ENCODE data around the gene PROCA1. TPM values are rescaled to one million over a fixed set of nuclear protein-coding genes. Genes with fewer than 3 reads are reported as not detected.

PROCA1 gene
- total RNA-seq, 1 donor from 2014 or later: 0.21 TPM

- no peak for DNase-seq
Observed at GRCh38 chr17:28707339-28707720, 4.4 kb downstream of the PROCA1 start.

GRCh38 chr17:28706471-28707338, 5.0 kb downstream of the PROCA1 start:
- DNase-seq: no peak

DNA sequence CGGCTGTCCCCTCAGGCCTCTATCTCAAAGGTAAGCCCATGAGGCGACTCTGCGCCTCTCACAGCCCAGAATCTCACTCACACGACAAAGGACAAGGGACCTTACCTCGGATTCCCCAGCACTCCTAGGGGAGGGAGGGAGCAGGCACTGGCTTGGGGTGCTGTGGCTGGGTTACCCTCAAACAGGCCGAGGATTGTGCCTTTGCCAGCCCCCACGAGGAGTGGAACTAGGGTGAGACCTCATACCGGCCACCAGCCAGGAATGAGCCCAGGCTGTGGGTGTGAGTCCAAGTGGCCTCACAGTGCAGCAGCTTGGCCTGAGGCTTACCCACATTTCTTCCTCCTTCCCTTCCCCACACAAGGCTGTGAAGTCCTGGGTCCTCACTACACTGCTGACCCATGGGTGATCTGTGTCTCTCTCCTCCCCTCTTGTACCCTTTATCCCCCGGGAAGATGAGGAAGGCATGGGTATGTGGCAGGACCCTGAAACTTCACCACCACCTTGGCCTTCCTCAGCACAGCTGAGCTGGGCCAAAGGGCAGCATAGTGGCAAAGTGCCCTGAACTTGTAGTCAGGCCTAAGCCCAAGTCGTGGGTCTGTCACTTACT, 5.9 kb downstream of the PROCA1 start:
- DNase-seq: no peak

DNA sequence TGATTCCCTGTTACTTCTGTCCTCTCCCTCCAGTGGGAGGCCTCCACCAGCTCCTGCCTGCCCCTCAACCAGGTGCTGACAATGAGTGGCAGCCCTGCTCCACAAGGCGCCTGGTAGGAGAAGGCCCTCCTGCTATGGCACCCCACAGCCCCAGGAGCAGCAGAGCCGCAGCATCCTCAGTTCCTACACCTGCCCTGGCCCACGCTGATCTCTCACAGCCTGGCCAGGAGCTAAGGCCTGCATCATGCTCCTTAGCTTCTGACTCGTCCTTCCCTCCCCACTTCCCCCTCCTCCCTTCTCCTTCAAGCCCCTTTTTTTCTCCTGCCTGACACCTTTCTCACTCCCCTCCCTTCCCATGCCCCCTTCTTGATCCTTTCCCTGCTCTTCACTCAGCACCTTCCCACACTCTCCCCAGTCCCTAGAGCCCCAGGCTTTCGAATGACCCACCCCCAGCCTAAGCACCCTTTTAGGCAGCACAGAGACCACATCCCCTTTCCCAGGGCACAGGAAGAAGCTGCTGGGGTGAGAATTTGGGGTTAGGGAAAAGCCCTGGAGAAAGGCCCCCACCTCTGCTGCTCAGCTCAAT, 6.5 kb downstream of the PROCA1 start:
- DNase-seq: no peak

DNA sequence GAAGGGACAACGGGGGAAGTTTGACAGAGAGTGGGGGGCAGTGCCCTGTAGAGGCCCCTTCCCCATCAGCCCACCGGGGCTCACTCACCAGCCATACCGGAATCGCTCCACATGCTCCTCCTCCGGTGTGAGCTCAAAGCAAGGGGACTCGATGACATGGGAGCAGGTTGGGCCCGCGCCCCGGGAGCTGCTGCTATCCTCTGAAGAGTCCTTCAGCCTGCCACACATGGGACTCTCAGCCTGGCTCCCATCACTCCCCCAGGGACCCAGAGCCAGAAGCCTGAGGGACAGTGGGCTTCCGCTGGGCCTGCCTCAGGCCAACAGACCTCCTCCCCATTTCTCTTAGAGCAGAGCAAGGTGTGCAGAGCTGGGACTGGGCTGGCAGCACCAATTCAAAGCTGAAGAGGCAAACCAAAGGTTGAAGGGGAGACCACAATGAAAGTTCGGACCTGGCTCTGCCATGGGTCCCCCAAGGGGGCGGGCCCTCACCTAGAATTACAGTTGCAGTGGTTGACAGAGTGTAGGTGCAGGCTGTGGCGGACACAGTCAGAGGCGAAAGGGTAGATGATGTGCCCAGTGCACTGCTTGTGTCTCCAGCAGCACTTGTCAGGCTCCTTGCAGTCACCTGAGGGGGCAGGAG, 7.3 kb downstream of the PROCA1 start:
- DNase-seq: no peak

DNA sequence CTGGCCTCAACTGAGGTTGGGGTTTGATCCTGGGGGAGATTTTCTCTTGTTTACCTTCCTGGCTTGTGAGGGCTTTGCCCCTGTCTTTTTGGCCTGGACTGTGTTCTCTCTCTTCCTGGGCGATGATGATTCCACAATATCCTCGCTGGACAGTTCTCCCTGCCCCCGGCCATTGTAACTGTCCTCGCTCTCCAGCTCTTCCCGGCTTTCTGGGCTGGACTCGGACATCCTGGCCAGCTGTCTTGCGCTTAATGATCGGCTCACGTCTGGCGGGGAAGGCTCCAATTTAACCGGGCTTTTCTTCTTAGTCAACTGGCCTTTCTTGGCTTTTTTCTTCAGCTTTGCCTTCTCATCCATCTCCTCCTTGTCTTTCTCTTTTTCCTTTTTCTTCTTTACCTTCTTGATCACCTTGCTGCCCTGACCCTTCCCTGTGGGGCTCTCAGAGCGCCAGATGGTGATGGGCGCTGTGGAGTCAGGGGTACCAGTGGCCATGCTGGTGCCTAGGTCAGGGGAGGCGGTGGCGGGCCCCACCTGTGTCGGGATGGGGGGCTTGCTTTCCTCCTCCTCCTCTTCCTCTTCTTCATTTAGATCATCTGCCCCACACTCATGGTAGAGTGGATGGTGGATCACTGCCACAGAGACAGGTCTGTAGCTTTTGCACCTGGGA, 8.0 kb downstream of the PROCA1 start:
- DNase-seq: no peak

GRCh38 chr17:28702752-28703150, 8.9 kb downstream of the PROCA1 start:
- DNase-seq: no peak

DNA sequence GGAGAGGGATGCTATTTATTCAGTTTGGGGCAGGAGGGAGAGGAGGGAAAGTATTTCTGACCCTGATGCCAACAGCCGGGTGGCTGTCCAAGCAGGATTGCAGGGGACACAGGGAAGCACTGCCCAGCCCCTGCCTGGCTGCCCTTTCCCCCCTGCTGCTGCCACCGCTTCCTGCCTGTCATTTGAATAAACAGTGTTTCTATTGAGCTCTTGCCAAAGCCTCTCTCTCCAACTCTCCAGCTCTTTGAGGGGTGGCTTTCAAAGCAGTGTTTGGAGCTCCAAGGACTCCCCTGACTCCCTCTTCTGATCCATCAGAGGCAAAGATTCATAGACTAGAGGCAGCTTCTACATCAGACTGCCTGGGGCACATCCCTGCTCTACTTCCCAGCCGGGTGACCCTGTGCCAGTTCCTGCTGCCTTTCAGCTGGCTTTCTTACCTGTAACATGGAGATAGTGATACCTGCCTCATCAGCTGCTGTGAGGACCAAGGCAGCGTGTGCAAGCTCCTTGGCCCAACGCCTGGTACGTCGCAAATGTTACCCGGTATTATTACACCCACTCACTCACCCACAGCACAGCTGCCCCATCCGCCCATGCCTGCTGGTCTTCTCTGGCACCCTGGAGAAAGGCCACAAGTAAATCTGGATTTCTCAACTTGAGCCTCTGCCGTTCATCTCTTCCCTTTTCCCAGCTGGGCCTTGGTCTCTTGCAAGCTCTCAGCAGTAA, 9.5 kb downstream of the PROCA1 start:
- DNase-seq: no peak

DNA sequence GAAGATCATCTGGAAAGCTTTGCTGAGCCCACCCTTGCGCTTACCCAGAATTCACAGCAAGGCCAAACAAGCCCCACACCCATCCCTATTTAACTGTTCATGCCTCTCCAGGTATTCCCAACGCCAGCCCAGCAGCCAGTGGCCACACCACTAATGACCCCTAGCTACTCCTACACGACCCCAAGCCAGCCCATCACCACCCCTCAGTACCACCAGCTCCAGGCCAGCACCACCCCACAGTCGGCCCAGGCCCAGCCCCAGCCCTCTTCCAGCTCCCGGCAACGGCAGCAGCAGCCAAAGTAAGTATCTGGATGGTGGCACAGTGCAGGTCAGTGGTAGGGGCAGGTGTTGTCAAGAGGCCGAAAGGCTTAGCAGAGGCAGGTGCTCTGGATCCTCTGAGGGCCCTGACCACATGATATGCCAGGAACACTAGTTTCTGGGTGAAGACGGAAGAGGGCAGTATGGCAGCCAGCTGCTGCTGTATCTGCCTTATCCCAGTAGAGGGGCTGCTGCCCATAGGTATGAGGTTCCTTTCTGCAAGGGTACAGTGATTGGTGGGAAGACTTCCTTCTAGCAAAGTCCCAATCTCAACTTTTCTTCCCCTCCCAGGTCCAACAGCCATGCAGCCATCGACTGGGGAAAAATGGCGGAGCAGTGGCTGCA, 10.7 kb downstream of the PROCA1 start:
- no peak for DNase-seq

- DNase-seq: no peak
Observed at GRCh38 chr17:28700278-28700677, 11.4 kb downstream of the PROCA1 start.

- no peak for DNase-seq
Observed at GRCh38 chr17:28698253-28698941, 13.3 kb downstream of the PROCA1 start.

DNA sequence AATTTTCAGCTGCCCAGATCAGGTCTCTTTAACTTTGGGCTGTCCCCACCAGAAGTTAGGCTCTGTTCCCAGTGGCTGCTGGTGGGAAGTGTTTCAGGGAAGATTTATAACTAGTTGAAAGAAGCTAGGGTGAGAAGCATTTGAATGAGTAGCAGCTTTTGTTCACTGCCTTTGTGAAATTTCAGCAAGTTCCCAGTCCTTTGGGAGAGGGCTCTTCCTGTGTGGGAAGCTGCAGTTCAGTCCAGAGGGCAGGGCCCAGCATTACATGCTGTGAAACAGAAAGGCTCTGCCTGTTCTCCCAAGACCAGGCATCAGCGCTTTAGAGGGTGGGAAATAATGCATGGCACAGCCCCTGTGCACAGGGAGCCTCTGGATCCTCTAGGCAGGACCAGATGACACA, 17.8 kb downstream of the PROCA1 start:
- DNase-seq: no peak

DNA sequence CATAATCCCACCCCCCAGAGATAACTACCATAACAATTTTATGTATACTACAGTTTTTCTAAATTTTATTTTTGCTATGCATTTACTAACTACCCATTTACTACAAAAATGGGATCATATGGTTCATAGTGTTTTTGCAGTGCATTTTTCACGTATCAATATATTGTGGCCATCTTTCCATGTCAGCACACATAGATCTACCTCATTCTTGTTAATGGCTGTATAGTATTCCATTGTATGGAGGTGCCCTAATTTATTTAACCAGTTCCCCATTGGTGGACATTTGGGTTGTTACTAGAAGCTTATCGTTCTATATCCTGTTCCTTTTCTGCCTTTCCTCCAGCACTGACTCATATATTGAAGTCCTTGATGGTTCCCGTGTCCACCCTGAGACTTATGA, 22.7 kb downstream of the PROCA1 start:
- DNase-seq: no peak

GRCh38 chr17:28688481-28688880, 23.2 kb downstream of the PROCA1 start:
- DNase-seq: no peak

DNA sequence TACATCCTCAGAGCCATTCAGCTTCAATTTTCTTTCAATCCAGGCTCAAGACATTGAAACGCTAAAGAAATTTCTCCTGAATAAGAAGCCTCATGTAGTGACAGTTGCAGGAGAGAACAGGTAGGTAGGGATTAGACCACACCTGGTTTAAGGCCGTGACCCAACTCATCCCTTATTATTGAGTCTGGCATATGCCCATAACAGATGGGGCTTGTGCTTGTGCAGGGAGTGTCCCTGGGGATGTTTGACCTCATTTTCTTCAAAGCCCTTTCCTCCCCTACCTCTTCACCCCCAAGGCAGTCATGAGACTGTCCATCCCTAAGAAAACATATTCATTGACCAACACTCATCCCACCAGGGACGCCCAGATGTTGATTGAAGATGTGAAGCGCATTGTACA, 25.4 kb downstream of the PROCA1 start:
- no peak for DNase-seq

GRCh38 chr17:28685366-28685765, 26.3 kb downstream of the PROCA1 start:
- DNase-seq: no peak

DNA sequence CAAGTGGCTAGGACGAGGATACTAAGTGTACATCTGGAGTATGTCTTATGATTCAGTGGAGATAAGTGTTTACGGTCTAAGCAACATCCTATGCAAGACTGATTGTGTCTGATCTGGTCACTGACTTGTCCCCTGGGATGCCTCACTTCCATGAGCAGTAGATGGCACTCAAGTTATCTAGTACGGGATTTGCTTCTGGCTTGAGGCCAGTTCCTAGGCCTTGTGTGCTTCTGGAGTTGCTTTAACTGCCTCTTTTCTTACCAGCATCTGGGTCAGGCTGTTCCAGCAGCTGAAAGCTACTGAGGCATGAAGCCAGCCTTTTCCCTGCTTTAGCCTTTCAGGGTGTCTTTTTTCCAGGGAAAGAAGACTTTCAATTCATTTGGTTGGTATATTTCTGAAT, 26.7 kb downstream of the PROCA1 start:
- DNase-seq: peak; percentile 68

GRCh38 chr17:28682655-28683054, 29.0 kb downstream of the PROCA1 start:
- no peak for DNase-seq

DNA sequence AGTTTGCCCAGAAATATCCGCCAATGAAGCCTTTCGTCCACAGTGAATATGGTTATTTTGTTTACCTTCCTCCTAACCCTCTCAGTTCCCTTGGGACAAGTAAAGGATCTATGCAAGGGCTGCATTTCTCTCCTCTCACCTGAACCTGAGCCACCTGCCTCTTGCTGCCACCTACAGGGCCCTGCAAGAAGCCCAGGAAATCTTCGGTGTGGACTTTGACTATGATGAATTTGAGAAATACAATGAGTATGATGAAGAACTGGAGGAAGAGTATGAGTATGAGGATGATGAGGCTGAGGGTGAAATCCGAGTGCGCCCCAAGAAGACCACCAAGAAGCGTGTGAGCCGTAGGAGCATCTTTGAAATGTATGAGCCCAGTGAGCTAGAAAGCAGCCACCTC, 35.7 kb downstream of the PROCA1 start:
- no peak for DNase-seq

GRCh38 chr17:28675490-28675889, 36.2 kb downstream of the PROCA1 start:
- no peak for DNase-seq

DNA sequence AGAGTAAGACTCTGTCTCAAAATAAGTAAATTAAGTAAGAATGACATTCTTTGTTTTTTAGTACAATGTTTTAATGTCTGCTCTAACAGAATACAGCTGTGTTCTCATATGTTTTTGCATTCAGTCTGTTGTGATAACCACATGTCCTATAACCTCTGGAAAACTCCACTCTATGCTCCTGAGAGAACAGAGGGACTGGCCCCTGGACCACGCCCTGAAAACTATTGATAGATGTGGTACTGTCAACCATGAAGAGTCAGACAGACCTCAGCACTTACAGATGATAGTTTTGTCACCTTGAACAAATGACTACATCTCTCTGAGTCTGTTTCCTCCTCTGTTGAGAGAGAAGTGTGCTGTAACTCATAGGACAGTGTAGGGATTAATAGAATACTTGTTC, 41.8 kb downstream of the PROCA1 start:
- no peak for DNase-seq

Measured in tongue (tissue), 2 donors.